IPS DF 19.7 (cell line): ENCODE results near the gene ZNF581.

Experiments
- DNase-seq: peaks from one replicate; pipeline ENCODE4 v3.0.0-alpha.2; 2013; ENCODE audit warnings: low read depth, low spot score

Gene ZNF581

DNA sequence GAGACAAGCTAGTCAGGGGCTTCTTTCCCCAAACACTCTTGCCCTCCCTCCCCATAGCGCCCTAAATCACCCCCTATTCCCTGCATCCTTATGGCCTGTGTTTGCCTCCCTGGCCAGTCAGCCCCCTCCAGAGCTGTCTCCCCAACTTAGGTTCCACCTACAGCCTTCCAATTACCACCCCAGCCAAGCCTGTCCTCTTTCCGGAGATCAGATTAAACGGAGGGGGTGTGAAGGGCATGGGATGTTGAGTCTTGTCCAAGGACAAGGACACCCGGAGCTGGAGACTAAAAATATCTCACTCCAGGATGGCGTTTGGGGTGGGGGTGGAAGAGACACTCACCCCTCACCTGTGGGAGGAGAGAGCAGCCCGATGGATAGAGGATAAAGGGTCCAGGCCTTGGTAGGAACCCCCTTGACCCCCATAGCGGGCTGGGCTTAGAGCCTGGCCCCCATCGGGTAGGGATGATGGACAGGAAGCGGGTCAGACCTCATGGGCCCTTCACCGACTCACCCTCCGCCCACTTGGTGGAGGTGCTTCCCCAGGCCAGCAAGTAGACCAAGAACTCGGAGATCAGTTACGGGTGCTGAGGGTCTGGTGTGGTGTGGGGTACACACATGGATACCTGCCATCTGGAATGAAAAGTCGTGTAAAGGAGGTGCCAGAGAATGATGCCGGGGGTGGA lies 32.0 kb upstream of the ZNF581 start:
- no peak for DNase-seq

- no peak for DNase-seq
These were observed 31.3 kb upstream of the ZNF581 start for GRCh38 chr19:55611983-55612645.

DNA sequence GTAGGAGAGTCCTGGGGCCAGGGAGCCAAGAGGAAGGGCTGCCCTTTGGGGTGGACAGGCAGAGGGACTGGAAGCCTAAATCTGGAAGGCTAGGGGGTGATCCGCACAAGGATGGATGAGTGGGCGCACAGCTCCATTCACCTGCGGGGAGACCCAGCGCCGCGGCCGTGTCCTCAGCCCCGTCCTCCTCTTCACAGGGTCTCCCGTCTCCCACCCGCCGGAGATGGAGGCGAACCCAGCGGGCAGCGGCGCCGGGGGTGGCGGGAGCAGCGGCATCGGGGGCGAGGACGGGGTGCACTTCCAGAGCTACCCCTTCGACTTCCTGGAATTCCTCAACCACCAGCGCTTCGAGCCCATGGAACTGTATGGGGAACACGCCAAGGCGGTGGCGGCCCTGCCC lies 30.1 kb upstream of the ZNF581 start:
- no peak for DNase-seq

GRCh38 chr19:55613930-55614710 lies 29.3 kb upstream of the ZNF581 start:
- no peak for DNase-seq

DNA sequence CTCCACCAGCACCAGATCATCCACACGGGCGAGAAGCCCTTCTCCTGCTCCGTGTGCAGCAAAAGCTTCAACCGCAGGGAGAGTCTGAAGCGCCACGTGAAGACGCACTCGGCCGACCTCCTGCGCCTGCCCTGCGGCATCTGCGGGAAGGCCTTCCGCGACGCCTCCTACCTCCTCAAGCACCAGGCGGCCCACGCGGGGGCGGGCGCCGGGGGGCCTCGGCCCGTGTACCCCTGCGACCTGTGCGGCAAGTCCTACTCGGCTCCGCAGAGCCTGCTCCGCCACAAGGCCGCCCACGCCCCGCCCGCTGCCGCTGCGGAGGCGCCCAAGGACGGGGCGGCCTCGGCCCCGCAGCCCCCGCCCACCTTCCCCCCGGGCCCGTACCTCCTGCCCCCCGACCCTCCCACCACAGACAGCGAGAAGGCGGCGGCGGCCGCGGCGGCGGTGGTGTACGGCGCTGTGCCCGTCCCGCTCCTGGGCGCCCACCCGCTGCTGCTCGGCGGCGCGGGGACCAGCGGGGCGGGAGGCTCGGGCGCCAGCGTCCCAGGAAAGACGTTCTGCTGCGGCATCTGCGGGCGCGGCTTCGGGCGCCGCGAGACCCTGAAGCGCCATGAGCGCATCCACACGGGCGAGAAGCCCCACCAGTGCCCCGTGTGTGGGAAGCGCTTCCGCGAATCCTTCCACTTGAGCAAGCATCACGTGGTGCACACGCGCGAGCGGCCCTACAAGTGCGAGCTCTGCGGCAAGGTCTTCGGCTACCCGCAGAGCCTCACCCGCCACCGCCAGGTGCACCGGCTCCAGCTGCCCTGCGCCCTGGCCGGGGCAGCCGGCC lies 28.5 kb upstream of the ZNF581 start:
- no peak for DNase-seq

- no peak for DNase-seq
These were observed 27.7 kb upstream of the ZNF581 start for GRCh38 chr19:55615543-55616394.

DNA sequence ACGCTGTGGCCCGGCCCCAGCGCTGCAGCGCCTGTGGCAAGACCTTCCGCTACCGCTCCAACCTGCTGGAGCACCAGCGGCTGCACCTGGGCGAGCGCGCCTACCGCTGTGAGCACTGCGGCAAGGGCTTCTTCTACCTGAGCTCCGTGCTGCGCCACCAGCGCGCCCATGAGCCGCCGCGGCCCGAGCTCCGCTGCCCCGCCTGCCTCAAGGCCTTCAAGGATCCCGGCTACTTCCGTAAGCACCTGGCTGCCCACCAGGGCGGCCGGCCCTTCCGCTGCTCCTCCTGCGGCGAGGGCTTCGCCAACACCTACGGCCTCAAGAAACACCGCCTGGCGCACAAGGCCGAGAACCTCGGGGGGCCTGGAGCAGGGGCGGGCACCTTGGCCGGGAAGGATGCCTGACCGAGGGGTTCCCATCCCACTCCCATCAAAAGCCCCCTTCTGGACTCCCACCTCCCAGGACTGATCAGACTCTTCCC lies 27.0 kb upstream of the ZNF581 start:
- DNase-seq: no peak

- no peak for DNase-seq
These were observed 26.0 kb upstream of the ZNF581 start for GRCh38 chr19:55617426-55617825.

DNA sequence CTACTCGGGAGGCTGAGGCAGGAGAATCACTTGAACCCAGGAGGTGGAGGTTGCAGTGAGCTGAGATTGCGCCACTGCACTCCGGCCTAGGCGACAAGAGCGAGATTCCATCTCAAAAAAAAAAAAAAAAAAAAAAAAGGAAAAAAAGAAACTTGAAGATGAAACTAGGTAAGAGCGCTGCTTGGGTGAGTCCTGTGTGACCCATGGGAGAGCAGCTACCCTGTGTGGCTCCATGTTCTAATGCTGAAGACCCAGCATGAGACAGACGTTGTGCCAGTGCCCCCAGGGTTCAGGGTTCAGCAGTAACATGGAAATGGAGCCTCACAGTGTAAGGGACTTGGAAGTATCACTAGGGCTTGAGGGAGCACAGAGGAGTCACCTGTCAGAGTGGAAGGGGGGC lies 25.0 kb upstream of the ZNF581 start:
- no peak for DNase-seq

- DNase-seq: no peak
These were observed 24.2 kb upstream of the ZNF581 start for GRCh38 chr19:55619286-55619685.

DNA sequence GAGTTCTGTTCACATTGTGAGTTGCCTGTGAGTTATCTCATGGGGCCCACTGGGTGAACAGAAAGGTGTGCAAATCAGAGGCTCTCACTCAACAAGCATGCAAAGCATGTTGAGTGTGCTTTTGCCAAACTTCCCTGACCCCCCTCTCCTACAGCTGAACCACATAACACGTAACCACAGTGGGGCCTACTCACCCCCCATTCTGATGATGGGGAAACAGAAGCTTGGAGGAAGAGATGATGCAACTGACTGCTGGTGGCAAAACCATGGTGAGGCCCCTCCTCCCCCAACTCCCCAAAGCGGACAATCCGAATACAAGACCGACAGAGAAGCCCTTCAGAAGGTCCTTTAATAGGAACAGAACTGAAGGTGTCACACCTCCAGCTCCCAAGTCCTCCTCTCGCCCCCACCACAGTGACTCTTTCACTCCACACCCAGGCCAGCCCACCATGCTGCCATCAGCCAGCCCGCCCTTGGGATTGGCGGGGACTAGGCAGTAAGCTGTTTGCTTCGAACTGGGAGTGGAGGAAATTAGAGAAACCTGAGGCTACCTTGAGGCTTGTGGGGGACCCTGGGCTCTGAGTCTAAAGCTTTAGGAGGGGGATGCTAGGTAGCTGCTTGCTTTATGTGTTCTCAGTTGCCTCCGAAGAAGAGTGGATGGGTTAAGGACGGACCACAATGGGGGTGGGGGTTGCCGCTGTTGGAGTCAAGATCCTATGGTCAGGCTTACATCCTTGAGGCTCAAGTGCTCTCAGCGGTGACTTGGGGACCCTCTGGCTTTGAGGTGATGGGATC lies 22.8 kb upstream of the ZNF581 start:
- DNase-seq: no peak

GRCh38 chr19:55621205-55621672 lies 22.2 kb upstream of the ZNF581 start:
- no peak for DNase-seq

DNA sequence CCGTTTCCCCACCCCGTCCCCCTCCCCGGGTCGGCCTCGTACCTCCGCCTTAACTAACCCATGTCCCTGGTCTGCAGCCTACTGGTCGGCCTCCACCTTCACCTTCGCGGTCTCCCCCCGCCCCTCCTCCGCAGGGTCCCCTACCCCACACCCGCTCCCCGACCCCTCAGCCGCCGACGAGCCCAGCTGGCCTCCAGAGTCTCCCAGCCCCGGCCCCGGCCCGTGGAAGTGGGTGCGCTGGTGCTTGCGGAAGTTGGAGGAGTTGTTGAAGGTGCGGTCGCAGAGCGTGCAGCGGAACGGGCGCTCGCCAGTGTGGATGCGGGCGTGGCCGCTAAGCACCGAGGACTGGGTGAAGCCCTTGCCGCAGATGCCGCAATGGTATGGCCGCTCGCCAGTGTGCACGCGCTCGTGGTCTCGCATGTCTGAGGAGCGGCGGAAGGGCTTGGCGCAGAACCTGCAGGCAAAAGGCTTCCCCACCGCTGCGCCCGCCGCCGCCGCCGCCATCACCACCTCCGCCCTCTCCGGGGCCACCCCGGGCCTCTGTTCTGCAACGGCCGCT lies 21.7 kb upstream of the ZNF581 start:
- DNase-seq: no peak

GRCh38 chr19:55622242-55622969 lies 21.0 kb upstream of the ZNF581 start:
- DNase-seq: no peak

- no peak for DNase-seq
These were observed 20.3 kb upstream of the ZNF581 start for GRCh38 chr19:55623130-55623529.

DNA sequence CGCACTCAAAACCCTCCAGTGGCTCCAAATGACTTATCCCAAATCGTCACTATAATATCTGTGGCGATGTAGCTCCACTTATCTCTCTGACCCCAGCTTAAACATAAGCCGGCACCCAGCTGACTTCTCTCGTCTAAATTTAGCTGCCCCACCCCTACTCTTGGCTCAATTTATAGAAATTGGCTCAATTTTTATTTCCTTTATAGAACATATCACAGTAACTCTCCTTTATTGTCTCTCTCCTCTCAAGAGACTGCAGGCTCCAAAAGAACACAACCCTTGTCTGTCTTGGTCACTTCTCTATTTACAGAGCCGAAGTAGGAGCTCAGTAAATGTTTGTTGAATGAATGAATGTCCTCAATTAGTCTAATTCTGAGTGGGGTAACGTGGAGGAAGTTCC lies 19.9 kb upstream of the ZNF581 start:
- DNase-seq: no peak

GRCh38 chr19:55624109-55625003 lies 19.1 kb upstream of the ZNF581 start, which contains the start of gene ZNF784:
TSS of gene ZNF784 (minus strand) at chr19:55624566. CDS start at chr19:55624561, 5 bp downstream.
- DNase-seq: no peak

DNA sequence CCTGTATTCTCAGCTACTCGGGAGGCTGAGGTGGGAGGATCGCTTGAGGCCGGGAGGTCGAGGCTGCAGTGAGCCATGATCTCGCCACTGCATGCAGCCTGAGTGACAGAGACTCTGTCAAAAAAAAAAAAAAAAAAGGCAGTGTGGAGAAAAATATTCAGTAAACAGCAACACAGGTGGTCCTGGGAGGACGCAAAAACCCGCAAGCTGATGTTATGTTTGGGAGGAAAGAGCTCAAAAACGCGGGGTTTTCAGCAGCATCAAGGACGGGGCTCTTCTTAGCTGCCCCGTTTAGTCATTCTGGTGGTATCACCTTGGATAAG lies 18.5 kb upstream of the ZNF581 start:
- DNase-seq: no peak
